Neutrophil (primary cell): ENCODE data around the gene MARF1.
A peak's percentile ranks its signal among the peaks of the same experiment; 100 is the strongest.

Experiments used
- H3K27ac ChIP-seq: fragments of 200-600 bp; sonication (generic); 2 replicates; pipeline ENCODE4 v1.5.1; 2016; ENCODE audit warnings: mild to moderate bottlenecking, moderate library complexity
- H3K27me3 ChIP-seq: fragments of 200-600 bp; sonication (generic); 2 replicates; pipeline ENCODE4 v1.6.0; 2016; ENCODE audit warnings: mild to moderate bottlenecking
- H3K36me3 ChIP-seq: fragments of 200-600 bp; sonication (generic); 2 replicates; pipeline ENCODE4 v1.5.1; 2017
- H3K4me1 ChIP-seq, 2 experiments: fragments of 200-600 bp in 1 of 2; sonication (generic) in 1 of 2; 1 replicate in 1 of 2; 2 replicates in 1 of 2; pipeline versions ENCODE4 v1.5.1 to v1.6.1; 2013 to 2016; ENCODE audit warnings: low read depth in 1 of 2, low read length in 1 of 2, mild to moderate bottlenecking in 1 of 2, moderate library complexity in 1 of 2; ENCODE audit not compliant: control insufficient read depth in 1 of 2, insufficient read depth in 1 of 2
- H3K4me3 ChIP-seq, 2 experiments: fragments of 200-600 bp in 1 of 2; sonication (generic) in 1 of 2; 1 replicate in 1 of 2; 2 replicates in 1 of 2; pipeline ENCODE4 v1.5.1; 2013 to 2016; ENCODE audit warnings: low read depth in 1 of 2, low read length in 1 of 2, mild to moderate bottlenecking in 1 of 2, moderate library complexity in 1 of 2
- H3K9me3 ChIP-seq: fragments of 200-600 bp; sonication (generic); 2 replicates; pipeline ENCODE4 v1.5.1; 2016
- TF ChIP-seq, protein P1 (sequence below): fragments of 200-600 bp; sonication (generic); IDR thresholded peaks from 2 replicates; pipeline ENCODE4 v1.5.1; 2016; ENCODE audit warnings: antibody characterized with exemption

Gene MARF1

DNA sequence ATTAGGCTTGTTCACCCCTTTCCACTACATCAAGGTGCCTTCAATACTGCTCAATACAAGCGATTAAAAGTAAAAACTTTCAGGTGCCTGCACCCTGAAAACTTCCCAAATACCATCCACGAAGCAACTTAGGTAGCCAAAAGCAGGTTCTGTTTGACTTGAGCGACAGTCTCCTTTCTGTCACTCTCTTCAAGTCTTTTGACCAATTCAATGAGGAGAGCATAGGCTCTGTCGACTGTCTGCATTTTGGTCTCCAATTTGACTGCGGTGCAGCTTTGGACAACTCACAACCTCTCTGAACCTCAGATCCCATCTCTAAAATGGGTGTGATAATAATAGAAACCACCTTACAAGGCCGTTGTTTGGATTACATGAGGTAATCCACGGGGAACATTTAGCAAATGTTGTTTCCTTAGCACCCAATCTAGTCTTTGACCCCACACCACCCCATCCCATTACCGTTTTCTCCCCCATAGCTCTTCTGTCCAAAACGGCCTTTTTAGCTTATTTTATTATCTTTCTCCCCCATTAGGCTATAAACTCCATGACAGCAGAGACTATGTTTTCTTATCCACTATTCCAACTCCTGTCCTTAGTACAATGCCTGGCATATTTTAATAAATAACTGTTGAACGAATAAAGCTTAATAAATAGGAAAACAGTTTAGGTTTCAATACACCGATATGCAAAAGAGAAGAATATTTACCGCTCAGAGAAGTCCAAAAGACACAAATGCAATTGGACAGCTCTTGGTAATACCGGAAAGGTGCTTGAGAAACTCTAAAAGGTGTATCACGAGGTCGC is 999 bp downstream of the MARF1 start:
- H3K27me3 ChIP-seq = no peaks in the 10 kb centered on the region
- peak overlapping the region; percentile 78 to 89 for H3K4me3 ChIP-seq
- TF ChIP-seq, protein P1, sequence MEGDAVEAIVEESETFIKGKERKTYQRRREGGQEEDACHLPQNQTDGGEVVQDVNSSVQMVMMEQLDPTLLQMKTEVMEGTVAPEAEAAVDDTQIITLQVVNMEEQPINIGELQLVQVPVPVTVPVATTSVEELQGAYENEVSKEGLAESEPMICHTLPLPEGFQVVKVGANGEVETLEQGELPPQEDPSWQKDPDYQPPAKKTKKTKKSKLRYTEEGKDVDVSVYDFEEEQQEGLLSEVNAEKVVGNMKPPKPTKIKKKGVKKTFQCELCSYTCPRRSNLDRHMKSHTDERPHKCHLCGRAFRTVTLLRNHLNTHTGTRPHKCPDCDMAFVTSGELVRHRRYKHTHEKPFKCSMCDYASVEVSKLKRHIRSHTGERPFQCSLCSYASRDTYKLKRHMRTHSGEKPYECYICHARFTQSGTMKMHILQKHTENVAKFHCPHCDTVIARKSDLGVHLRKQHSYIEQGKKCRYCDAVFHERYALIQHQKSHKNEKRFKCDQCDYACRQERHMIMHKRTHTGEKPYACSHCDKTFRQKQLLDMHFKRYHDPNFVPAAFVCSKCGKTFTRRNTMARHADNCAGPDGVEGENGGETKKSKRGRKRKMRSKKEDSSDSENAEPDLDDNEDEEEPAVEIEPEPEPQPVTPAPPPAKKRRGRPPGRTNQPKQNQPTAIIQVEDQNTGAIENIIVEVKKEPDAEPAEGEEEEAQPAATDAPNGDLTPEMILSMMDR = no peak
- peaks cover 39 to 54% of the 10 kb centered on the region in 2 experiments for H3K4me1 ChIP-seq
- H3K9me3 ChIP-seq = no peaks in the 10 kb centered on the region
- peaks cover 23% of the 10 kb centered on the region for H3K36me3 ChIP-seq
- H3K27ac ChIP-seq = peak overlapping the region; percentile 97

DNA sequence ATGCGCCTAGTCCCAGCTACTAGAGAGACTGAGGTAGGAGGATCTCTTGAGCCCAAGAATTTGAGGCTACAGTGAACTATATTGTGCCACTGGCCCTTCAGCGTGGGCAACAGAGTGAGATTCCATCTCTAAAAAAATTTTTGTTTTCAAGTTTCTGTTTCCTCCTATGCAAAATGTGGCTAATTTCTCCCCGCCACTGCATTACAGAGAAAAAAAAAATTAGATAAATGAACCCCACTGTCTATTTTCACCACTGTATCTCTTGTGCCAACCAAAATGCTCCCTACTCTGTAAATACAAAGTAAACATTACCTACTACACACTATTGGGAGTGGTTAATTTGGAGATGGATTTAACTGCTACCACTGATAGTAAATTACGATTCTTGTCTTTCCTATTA is 2.0 kb downstream of the MARF1 start:
- Histone ChIP-seq H3K36me3 (peaks cover 26% of the 10 kb centered on the region), H3K9me3 (no peaks in the 10 kb centered on the region), H3K27me3 (no peaks in the 10 kb centered on the region), H3K4me1 (peaks cover 49 to 64% of the 10 kb centered on the region in 2 experiments), H3K27ac (peak overlapping the region; percentile 97), H3K4me3 (peak overlapping the region; percentile 78 to 89)
- TF ChIP-seq, protein P1 = no peak

DNA sequence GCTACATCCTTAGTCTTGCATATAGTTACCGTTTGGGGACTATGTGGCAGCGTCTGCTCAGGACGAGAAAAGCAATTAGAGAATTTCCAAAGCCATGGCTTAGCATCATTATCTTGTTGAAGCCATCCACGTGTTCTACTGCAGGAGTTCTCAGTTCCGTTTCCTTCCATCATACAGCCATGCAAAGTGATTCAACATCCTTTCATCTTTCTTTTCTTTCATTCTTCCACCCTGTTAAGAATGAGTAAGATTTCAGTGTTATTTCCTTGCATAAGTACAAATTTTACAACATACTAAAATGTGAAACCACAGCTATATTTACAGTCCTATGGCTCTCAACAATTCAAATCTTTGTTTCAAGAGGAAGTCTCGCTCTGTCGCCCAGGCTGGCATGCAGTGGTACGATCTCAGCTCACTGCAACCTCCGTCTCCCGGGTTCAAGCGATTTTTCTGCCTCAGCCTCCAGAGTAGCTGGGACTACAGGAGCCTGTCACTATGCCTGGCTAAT is 3.8 kb downstream of the MARF1 start:
- no peak overlapping the region for H3K4me3 ChIP-seq
- no peaks in the 10 kb centered on the region for H3K27me3 ChIP-seq
- TF ChIP-seq, protein P1 = no peak
- peak overlapping the region; percentile 97 for H3K27ac ChIP-seq
- no peaks in the 10 kb centered on the region for H3K9me3 ChIP-seq
- peaks cover 52 to 69% of the 10 kb centered on the region in 2 experiments for H3K4me1 ChIP-seq
- H3K36me3 ChIP-seq = peaks cover 44% of the 10 kb centered on the region

DNA sequence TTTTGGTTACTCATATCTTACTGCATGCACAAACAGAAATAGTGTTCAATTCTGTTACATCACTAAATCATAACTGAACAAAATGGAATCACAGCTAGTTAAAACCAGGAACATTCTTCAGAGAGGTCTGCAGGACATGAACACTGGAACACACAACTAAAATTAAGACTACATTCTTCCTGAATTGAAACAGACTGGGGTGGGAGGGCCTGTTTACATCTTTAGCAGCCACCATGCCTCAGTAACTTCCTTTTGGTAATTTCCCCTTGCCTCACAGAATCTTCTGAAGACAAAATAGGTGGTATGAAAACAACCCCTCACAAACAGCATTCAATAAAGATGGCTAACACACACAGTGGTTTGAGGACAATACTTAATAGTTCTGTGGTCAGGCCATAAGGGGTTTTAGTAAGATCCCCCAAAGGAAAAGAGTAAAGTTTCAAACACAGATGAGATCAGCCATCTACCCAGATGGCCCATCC is 6.5 kb downstream of the MARF1 start:
- Histone ChIP-seq H3K4me1 (peaks cover 38 to 52% of the 10 kb centered on the region in 2 experiments), H3K36me3 (peaks cover 71% of the 10 kb centered on the region), H3K4me3 (peak overlapping the region; percentile 32 to 33), H3K9me3 (no peaks in the 10 kb centered on the region), H3K27ac (peak overlapping the region; percentile 97), H3K27me3 (no peaks in the 10 kb centered on the region)
- TF ChIP-seq, protein P1 = no peak

DNA sequence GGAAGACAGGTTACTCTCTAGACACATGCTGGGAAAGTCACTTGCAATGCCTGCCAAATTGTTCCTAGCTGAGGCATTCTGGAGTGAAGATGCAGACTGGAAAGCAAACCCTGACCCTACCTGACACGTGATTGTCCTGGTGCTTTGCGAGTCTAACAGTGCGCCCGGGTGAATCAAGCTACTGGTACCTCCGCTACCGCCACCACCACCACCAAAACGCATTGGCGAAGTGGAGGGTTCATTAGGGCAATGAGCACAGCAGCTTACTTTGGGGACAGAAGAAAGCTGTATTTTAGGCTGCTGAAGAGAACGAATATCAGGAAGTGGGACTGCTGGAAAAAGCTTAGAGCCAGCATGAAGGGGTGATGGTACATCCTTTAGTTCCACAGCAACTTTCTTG is 7.0 kb downstream of the MARF1 start:
- Histone ChIP-seq H3K4me1 (peaks cover 33 to 47% of the 10 kb centered on the region in 2 experiments), H3K4me3 (peak overlapping the region in 1 of 2 experiments; percentile 32), H3K27ac (peak overlapping the region; percentile 97), H3K36me3 (peaks cover 76% of the 10 kb centered on the region), H3K9me3 (no peaks in the 10 kb centered on the region), H3K27me3 (no peaks in the 10 kb centered on the region)
- TF ChIP-seq, protein P1 = no peak
